PC-3 (cell line): ENCODE results near the gene SGCD. TPM values are rescaled to one million over a fixed set of nuclear protein-coding genes. Genes with fewer than 3 reads are reported as not detected.

Experiments
- ATAC-seq: fragments of 200-7000 bp; cut with Tn5 transposase; 2 replicates; pipeline ENCODE4 v1.9.1; 2020; ENCODE audit warnings: mild to moderate bottlenecking, moderate library complexity
- BruUV-seq: library from RNA; stranded (reverse); fragments of 400-500 nt; replicated peaks from 2 replicates; lab custom pipeline; 2021; lab: Mats Ljungman, UMichigan
- CTCF ChIA-PET: fragments of 300-600 bp; sonication (Branson Sonifier 250); formaldehyde crosslinking; loops from one replicate; lab custom pipeline; 2022; ENCODE audit warnings: antibody characterized with exemption; lab: Charles Lee
- POLR2A ChIA-PET: fragments of 300-600 bp; sonication (Branson Sonifier 250); formaldehyde crosslinking; loops from one replicate; lab custom pipeline; 2022; ENCODE audit warnings: antibody characterized with exemption; ENCODE audit not compliant: unreplicated experiment; lab: Charles Lee
- DNase-seq: peaks from one replicate; pipeline ENCODE4 v3.0.0-alpha.2; 2015
- H2AFZ ChIP-seq: fragments of 300-600 bp; sonication (generic); 2 replicates; pipeline ENCODE4 v1.6.0; 2016; ENCODE audit warnings: antibody characterized with exemption, low read length
- H3F3A ChIP-seq: fragments of 300-600 bp; sonication (generic); one replicate; pipeline ENCODE4 v1.6.0; 2017; ENCODE audit warnings: antibody characterized with exemption, low read length, control low read depth, mild to moderate bottlenecking; ENCODE audit not compliant: unreplicated experiment
- H3K27ac ChIP-seq: fragments of 300-600 bp; sonication (generic); 2 replicates; pipeline ENCODE4 v1.5.1; 2016; ENCODE audit warnings: mild to moderate bottlenecking, low read length
- H3K27me3 ChIP-seq: fragments of 300-600 bp; sonication (generic); 2 replicates; pipeline ENCODE4 v1.6.1; 2016; ENCODE audit warnings: low read length, mixed read lengths
- H3K36me3 ChIP-seq: fragments of 300-600 bp; sonication (generic); 2 replicates; pipeline ENCODE4 v1.6.1; 2016; ENCODE audit warnings: low read depth, mixed run types, low read length, mixed read lengths
- H3K4me1 ChIP-seq: fragments of 300-600 bp; sonication (generic); 2 replicates; pipeline ENCODE4 v1.5.1; 2016; ENCODE audit warnings: low read length; ENCODE audit not compliant: insufficient read depth
- H3K4me2 ChIP-seq: fragments of 300-600 bp; sonication (generic); 2 replicates; pipeline ENCODE4 v1.6.0; 2016; ENCODE audit warnings: low read length
- H3K4me3 ChIP-seq: fragments of 300-600 bp; sonication (generic); 2 replicates; pipeline ENCODE4 v1.5.1; 2016; ENCODE audit warnings: mild to moderate bottlenecking, low read length, mixed read lengths
- H3K79me2 ChIP-seq: fragments of 300-600 bp; sonication (generic); 2 replicates; pipeline ENCODE4 v1.6.1; 2017; ENCODE audit warnings: low read length, mixed read lengths
- H3K9ac ChIP-seq: fragments of 300-600 bp; sonication (generic); 2 replicates; pipeline ENCODE4 v1.6.0; 2016; ENCODE audit warnings: mild to moderate bottlenecking, low read length
- H3K9me2 ChIP-seq: fragments of 300-600 bp; sonication (generic); replicated peaks from 2 replicates; pipeline ENCODE4 v1.6.1; 2016; ENCODE audit warnings: mixed run types, low read length, mixed read lengths
- H3K9me3 ChIP-seq: fragments of 300-600 bp; sonication (generic); 2 replicates; pipeline ENCODE4 v1.6.1; 2016; ENCODE audit warnings: low read length, mixed read lengths
- H4K20me1 ChIP-seq: fragments of 300-600 bp; sonication (generic); 2 replicates; pipeline ENCODE4 v1.6.1; 2016; ENCODE audit warnings: low read length, mixed read lengths
- CTCF ChIP-seq: fragments of 300-600 bp; sonication (generic); conservative IDR thresholded peaks from 2 replicates; pipeline ENCODE4 v1.5.1; 2017; ENCODE audit warnings: antibody characterized with exemption, low read depth, mild to moderate bottlenecking, low read length
- EZH2 ChIP-seq: fragments of 300-600 bp; sonication (generic); IDR thresholded peaks from one replicate; pipeline ENCODE4 v1.6.1; 2017; ENCODE audit warnings: antibody characterized with exemption, mild to moderate bottlenecking, low read length; ENCODE audit not compliant: unreplicated experiment
- EZH2phosphoT487 ChIP-seq: fragments of 300-600 bp; sonication (generic); IDR thresholded peaks from 2 replicates; pipeline ENCODE4 v1.6.1; 2018; ENCODE audit warnings: mild to moderate bottlenecking, antibody characterized with exemption, low read length, borderline replicate concordance
- intact Hi-C: fragments of 100-400 bp; cut with micrococcal nuclease; formaldehyde crosslinking; loops from 2 replicates; pipeline ENCODE4 v1.9.0; 2023
- total RNA-seq: library from RNA; depleted of rRNA; stranded (reverse); fragments of >200 nt; gene quantifications from 2 replicates; pipeline ENCODE4 v1.2.3, GENCODE V29; 2014

The SGCD gene
- total RNA-seq, 1 experiment from 2014 or later: 0.15 TPM

GRCh38 chr5:156351423-156351822 lies 24.5 kb downstream of the SGCD start:
- no peaks in the 10 kb centered on the region for H3K9me3 ChIP-seq
- POLR2A ChIA-PET: no interaction called here
- ATAC-seq (no peak), DNase-seq (no peak)
- no peak overlapping the region for H3K4me2 ChIP-seq
- TF ChIP-seq EZH2phosphoT487 (no peak), EZH2 (no peak), CTCF (no peak)
- no peak overlapping the region for H3K4me3 ChIP-seq
- H3K79me2 ChIP-seq: no peaks in the 10 kb centered on the region
- H3K9ac ChIP-seq: no peak overlapping the region
- no peaks in the 10 kb centered on the region for H3K36me3 ChIP-seq
- no peaks in the 10 kb centered on the region for H3K9me2 ChIP-seq
- H3F3A ChIP-seq: no peaks in the 10 kb centered on the region
- H3K27ac ChIP-seq: no peak overlapping the region
- intact Hi-C loops: no loop called here
- H4K20me1 ChIP-seq: no peaks in the 10 kb centered on the region
- H3K4me1 ChIP-seq: no peaks in the 10 kb centered on the region
- no peak overlapping the region for H2AFZ ChIP-seq
- BruUV-seq: no TSS peak
- CTCF ChIA-PET: no interaction called here
- H3K27me3 ChIP-seq: no peaks in the 10 kb centered on the region

- no peak for ATAC-seq
- POLR2A ChIA-PET: no interaction called here
Measured at GRCh38 chr5:156354571-156354970, 27.6 kb downstream of the SGCD start.

GRCh38 chr5:156356238-156356637 lies 29.3 kb downstream of the SGCD start:
- Histone ChIP-seq H3K27ac (no peak overlapping the region), H4K20me1 (no peaks in the 10 kb centered on the region), H2AFZ (no peak overlapping the region), H3K27me3 (no peaks in the 10 kb centered on the region), H3K79me2 (no peaks in the 10 kb centered on the region), H3K4me1 (no peaks in the 10 kb centered on the region), H3K9me3 (no peaks in the 10 kb centered on the region), H3K4me3 (no peak overlapping the region), H3K36me3 (no peaks in the 10 kb centered on the region), H3K9ac (no peak overlapping the region), H3F3A (no peaks in the 10 kb centered on the region), H3K4me2 (no peak overlapping the region), H3K9me2 (no peaks in the 10 kb centered on the region)
- TF ChIP-seq CTCF (no peak), EZH2 (no peak), EZH2phosphoT487 (no peak)
- intact Hi-C loops: no loop called here
- no TSS peak for BruUV-seq
- POLR2A ChIA-PET: no interaction called here
- CTCF ChIA-PET: no interaction called here
- no peak for ATAC-seq
- no peak for DNase-seq

More at GRCh38 chr5:156354571-156354970, 27.6 kb downstream of the SGCD start:
- Histone ChIP-seq H3K79me2 (no peaks in the 10 kb centered on the region), H3K4me1 (no peaks in the 10 kb centered on the region), H3K4me2 (no peak overlapping the region), H2AFZ (no peak overlapping the region), H3K9me3 (no peaks in the 10 kb centered on the region), H3K27ac (no peak overlapping the region), H4K20me1 (no peaks in the 10 kb centered on the region), H3K9me2 (no peaks in the 10 kb centered on the region), H3K9ac (no peak overlapping the region), H3K4me3 (no peak overlapping the region), H3K27me3 (no peaks in the 10 kb centered on the region), H3F3A (no peaks in the 10 kb centered on the region), H3K36me3 (no peaks in the 10 kb centered on the region)
- no peak for DNase-seq
- TF ChIP-seq CTCF: no peak
- TF ChIP-seq EZH2: no peak
- no peak for TF ChIP-seq EZH2phosphoT487
- BruUV-seq: no TSS peak
- intact Hi-C loops: no loop called here
- CTCF ChIA-PET: no interaction called here
